GM13976 (cell line): ENCODE results near the gene DENND4C.

Source experiments
- DNase-seq: peaks from one replicate; pipeline ENCODE4 v3.0.0; 2012; ENCODE audit warnings: low spot score
- CTCF ChIP-seq: IDR thresholded peaks from 2 replicates; pipeline ENCODE4 v1.5.1; 2012; ENCODE audit warnings: borderline replicate concordance, mild to moderate bottlenecking; ENCODE audit not compliant: insufficient read depth; ENCODE audit errors: extremely low read depth, missing control alignments, control extremely low read depth
- in situ Hi-C: fragments of 300-500 bp; cut with MboI; formaldehyde crosslinking; loops from one replicate; pipeline ENCODE4 v1.12.0; 2022; ENCODE audit warnings: low sequenced_read_pairs, mixed read lengths, inconsistent platforms; ENCODE audit not compliant: unreplicated experiment

Gene DENND4C

DNA sequence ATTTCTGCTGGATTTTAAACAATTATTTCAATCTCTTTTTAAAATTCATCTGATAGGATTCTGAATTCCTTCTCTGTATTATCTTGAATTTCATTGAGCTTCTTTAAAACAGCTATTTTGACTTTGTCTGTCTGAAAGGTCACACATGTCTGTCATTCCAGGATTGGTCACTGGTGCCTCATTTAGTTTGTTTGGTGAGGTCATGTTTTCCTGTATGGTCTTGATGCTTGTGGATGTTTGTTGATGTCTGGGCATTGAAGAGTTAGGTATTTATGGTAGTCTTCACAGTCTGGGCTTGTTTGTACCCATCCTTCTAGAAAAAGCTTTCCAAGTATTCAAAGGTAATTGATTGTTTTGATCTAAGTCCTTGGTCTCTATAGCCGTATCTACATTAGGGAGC lies 39.1 kb downstream of the DENND4C start:
- no peak for TF ChIP-seq CTCF
- no peak for DNase-seq
- in situ Hi-C loops: no loop called here

DNA sequence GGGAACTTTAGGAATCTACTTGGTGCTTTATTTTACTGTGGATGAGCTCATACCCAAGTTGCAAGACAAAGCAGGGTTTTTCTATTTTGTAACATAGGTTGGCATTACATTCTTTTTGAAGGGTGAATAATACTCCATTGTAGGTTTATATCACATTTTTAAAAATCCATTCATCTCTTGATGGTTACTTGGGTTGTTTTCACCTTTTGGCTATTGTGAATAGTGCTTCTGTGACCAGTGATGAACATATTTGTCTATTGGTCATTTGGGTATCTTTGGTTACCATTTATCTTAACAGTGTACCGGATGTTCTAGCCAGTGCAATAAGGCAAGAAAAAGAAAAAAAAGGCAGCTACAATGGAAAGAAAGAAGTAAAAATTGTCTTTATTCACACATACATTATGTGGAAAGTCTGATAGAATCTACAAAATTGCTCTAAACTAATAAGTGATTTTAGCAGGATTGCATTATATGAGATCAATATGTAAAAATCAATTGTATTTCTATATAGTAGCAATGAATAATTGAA lies 40.0 kb downstream of the DENND4C start:
- DNase-seq: no peak
- no peak for TF ChIP-seq CTCF
- in situ Hi-C loops: no loop called here

DNA sequence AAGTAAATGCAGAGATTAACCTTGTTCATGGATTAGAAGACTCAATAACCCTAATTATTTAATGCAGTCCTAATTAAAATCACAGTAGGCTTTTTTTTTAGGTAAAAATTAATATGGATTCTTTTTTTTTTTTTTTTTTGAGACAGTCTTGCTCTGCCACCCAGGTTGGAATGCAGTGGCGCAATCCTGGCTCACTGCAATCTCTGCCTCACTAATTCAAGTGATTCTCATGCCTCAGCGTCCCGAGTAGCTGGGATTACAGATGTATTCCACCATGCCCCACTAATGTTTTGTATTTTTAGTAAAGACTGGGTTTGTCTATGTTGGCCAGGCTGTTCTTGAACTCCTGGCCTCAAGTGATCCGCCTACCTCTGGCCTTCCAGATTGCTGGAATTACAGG lies 40.6 kb downstream of the DENND4C start:
- no peak for TF ChIP-seq CTCF
- DNase-seq: no peak
- in situ Hi-C loops: no loop called here

DNA sequence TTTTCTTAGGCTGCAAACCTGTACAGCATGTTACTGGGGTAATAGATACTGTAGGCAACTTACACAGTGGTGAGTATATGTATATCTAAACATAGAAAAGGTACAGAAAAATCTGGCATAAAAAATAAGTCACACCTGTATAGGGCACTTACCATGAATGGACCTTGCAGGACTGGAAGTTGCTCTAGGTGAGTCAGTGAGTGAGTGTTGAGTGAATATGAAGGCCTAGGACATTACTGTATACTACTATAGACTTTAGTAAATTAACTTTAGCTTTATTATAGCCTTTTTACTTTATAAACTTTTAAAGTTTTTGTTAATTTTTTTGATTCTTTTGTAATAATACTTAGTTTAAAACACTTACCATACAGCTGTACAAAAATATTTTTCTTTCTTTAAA lies 51.3 kb downstream of the DENND4C start:
- in situ Hi-C loops: no loop called here
- DNase-seq: no peak
- no peak for TF ChIP-seq CTCF

GRCh38 chr9:19283072-19283710 lies 52.7 kb downstream of the DENND4C start:
- in situ Hi-C loops: no loop called here
- no peak for TF ChIP-seq CTCF
- no peak for DNase-seq

DNA sequence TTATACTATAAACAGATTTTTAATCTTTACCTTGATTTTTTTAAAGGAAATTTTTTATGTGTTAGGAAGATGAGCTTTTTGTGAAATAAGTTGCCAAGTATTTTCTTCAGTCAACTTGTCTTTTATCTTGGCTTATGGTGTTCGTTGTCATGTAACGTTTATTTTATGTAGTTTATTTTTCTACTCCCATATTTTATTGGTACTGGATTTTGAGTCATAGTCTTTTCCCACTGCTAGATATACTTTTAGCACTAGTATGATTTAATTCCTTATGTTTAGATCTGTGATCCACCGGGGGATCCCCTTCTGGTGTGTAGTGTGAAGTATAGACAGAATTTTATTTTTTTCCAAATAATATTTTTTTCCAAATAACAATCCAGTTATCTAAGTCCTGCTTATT lies 54.2 kb downstream of the DENND4C start:
- no peak for TF ChIP-seq CTCF
- in situ Hi-C loops: no loop called here
- DNase-seq: no peak
